ENCODE measurements around the gene MAGEF1.

The MAGEF1 gene

DNA sequence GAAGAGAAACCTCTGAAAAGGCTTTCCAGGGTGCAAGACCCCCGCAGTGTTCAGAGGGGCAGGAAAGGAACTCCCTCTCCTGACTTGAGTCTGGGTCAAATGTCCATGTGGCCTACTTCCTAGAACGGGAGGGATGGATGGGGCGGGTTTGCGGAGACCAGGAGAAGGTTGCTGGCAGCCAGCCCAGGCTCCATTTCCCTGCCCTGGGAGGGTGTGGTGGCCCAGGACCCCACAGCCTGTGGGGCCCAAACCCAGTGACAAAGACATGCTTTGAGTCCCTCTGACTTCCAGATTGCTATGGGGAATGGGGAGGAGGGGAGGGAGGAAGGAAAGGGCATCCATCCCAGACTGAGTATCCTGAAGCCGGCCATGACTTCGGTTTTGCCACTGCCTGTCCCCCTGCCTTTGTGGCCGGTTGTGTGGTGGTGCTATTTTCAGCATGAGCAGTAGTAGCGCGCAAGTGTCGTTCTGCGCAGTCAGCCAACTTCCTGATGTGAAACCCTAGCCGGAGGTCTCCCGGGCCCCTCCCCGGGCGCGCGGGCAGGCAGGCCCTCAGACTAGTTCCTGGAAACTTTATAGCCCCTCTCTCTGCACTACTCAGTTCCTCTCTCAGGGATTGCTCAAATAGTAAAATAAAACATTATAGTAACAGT is 24.4 kb downstream of the MAGEF1 start:
- no peaks in the 10 kb centered on the region for H3K27me3 ChIP-seq (replicated peaks)
- no peak overlapping the region for H3K27ac ChIP-seq
- no peaks in the 10 kb centered on the region for H3K36me3 ChIP-seq (replicated peaks)
- in situ Hi-C loops (cut with HindIII; ENCODE audit: low pct_ligation_motif_present, low sequenced_read_pairs) = no loop called here
- H3K4me3 ChIP-seq (ENCODE audit: low read depth, low read length) = no peak overlapping the region
- TF ChIP-seq, protein P1, sequence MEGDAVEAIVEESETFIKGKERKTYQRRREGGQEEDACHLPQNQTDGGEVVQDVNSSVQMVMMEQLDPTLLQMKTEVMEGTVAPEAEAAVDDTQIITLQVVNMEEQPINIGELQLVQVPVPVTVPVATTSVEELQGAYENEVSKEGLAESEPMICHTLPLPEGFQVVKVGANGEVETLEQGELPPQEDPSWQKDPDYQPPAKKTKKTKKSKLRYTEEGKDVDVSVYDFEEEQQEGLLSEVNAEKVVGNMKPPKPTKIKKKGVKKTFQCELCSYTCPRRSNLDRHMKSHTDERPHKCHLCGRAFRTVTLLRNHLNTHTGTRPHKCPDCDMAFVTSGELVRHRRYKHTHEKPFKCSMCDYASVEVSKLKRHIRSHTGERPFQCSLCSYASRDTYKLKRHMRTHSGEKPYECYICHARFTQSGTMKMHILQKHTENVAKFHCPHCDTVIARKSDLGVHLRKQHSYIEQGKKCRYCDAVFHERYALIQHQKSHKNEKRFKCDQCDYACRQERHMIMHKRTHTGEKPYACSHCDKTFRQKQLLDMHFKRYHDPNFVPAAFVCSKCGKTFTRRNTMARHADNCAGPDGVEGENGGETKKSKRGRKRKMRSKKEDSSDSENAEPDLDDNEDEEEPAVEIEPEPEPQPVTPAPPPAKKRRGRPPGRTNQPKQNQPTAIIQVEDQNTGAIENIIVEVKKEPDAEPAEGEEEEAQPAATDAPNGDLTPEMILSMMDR (IDR thresholded peaks at IDR 0.05; ENCODE audit: low read depth, low read length, missing control alignments) = no peak
- no peak for DNase-seq

DNA sequence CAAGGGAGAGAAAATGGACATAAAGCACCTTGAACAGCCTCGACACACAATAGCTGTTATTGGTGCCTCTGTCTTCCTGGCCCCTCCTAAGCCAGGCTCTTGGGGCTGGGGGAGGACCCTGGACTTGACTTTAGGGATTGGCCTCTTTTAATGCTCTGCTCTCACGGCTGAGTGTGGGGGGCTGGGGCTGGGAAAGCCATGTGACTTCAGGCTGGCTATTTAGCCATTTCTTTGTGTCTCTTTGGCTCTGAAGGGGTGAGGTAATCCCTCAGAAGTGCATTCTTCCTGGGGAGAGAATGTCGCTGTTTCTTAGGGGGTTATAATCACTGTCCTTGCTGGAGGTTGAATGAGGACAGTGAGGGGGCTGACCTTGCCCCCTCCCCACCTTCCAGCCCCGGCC is 26.2 kb downstream of the MAGEF1 start:
- in situ Hi-C loops (cut with HindIII; ENCODE audit: low pct_ligation_motif_present, low sequenced_read_pairs) = no loop called here
- TF ChIP-seq, protein P1 (IDR thresholded peaks at IDR 0.05; ENCODE audit: low read depth, low read length, missing control alignments) = no peak
- Histone ChIP-seq H3K27ac (no peak overlapping the region), H3K27me3 (replicated peaks) (no peaks in the 10 kb centered on the region), H3K36me3 (replicated peaks) (no peaks in the 10 kb centered on the region), H3K4me3 (ENCODE audit: low read depth, low read length) (no peak overlapping the region)
- DNase-seq = no peak

GRCh38 chr3:184685055-184685454 is 26.8 kb downstream of the MAGEF1 start:
- TF ChIP-seq, protein P1 (IDR thresholded peaks at IDR 0.05; ENCODE audit: low read depth, low read length, missing control alignments) = no peak
- in situ Hi-C loops (cut with HindIII; ENCODE audit: low pct_ligation_motif_present, low sequenced_read_pairs) = no loop called here
- Histone ChIP-seq H3K27me3 (replicated peaks) (no peaks in the 10 kb centered on the region), H3K4me3 (ENCODE audit: low read depth, low read length) (no peak overlapping the region), H3K27ac (no peak overlapping the region), H3K36me3 (replicated peaks) (no peaks in the 10 kb centered on the region)
- DNase-seq = no peak

DNA sequence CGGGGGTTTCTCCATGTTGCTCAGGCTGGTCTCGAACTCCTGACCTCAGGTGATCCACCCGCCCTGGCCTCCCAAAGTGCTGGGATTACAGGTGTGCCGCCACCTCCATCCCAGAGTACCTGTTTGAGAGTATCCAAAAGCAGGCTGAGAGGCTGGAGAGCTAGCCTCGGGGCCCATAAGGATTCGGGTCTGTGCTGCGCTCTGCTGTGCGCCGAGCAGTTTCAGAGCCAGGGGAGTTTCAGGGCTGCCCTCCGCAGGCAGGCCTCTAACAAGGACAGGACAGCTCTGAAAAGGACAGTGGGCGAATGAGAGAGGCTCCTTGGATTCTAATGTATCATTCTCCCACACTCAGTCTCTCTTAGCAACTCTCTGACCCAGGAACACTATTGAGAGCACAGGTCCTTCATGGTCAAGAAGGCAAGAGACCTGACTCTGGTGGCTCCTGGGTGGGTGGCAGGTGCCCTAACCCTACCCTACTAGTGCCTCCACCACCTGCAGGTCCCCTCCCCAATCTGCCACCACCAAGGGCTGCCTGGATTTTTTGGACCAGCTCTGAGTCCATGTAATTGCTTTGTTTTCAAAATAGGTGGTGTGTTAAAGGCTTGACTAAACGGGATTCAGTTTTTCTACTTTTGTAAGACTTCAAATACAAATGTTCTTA is 27.8 kb downstream of the MAGEF1 start:
- H3K27ac ChIP-seq = no peak overlapping the region
- no peaks in the 10 kb centered on the region for H3K36me3 ChIP-seq (replicated peaks)
- DNase-seq = no peak
- H3K27me3 ChIP-seq (replicated peaks) = peaks cover 3% of the 10 kb centered on the region
- in situ Hi-C loops (cut with HindIII; ENCODE audit: low pct_ligation_motif_present, low sequenced_read_pairs) = no loop called here
- TF ChIP-seq, protein P1 (IDR thresholded peaks at IDR 0.05; ENCODE audit: low read depth, low read length, missing control alignments) = no peak
- no peak overlapping the region for H3K4me3 ChIP-seq (ENCODE audit: low read depth, low read length)

GRCh38 chr3:184683234-184683633 is 28.6 kb downstream of the MAGEF1 start:
- no peak for DNase-seq
- H3K27me3 ChIP-seq (replicated peaks) = peaks cover 3% of the 10 kb centered on the region
- H3K4me3 ChIP-seq (ENCODE audit: low read depth, low read length) = no peak overlapping the region
- no peak overlapping the region for H3K27ac ChIP-seq
- no peaks in the 10 kb centered on the region for H3K36me3 ChIP-seq (replicated peaks)
- in situ Hi-C loops (cut with HindIII; ENCODE audit: low pct_ligation_motif_present, low sequenced_read_pairs) = no loop called here
- TF ChIP-seq, protein P1 (IDR thresholded peaks at IDR 0.05; ENCODE audit: low read depth, low read length, missing control alignments) = no peak

Measured in brain microvascular endothelial cell (primary cell).